Subcutaneous abdominal adipose tissue (tissue), 5 donors: ENCODE measurements around the gene RANBP9.
A peak's percentile ranks its signal among the peaks of the same experiment; 100 is the strongest.

Source experiments
- H3K27ac ChIP-seq: one replicate; pipeline ENCODE4 v1.7.0; 2013; ENCODE audit warnings: low read depth, mild to moderate bottlenecking, inconsistent platforms, low read length, moderate library complexity
- H3K27me3 ChIP-seq, 5 donors: one replicate each; pipeline ENCODE4 v1.7.0; 2013; ENCODE audit warnings: low read length in 5 of 5, inconsistent platforms in 1 of 5; ENCODE audit not compliant: control insufficient read depth in 5 of 5, insufficient read depth in 4 of 5
- H3K36me3 ChIP-seq, 5 donors: one replicate each; pipeline ENCODE4 v1.7.0; 2013; ENCODE audit warnings: low read length in 5 of 5; ENCODE audit not compliant: control insufficient read depth in 5 of 5, insufficient read depth in 5 of 5
- H3K4me1 ChIP-seq, 5 donors: one replicate each; pipeline ENCODE4 v1.7.0; 2013; ENCODE audit warnings: low read length in 5 of 5, mild to moderate bottlenecking in 3 of 5, moderate library complexity in 1 of 5; ENCODE audit not compliant: control insufficient read depth in 5 of 5, insufficient read depth in 5 of 5
- H3K4me3 ChIP-seq, 5 donors: one replicate each; pipeline ENCODE4 v1.7.0; 2013; ENCODE audit warnings: low read length in 5 of 5, low read depth in 1 of 5
- H3K9ac ChIP-seq, 5 donors: one replicate each; pipeline ENCODE4 v1.7.0; 2013; ENCODE audit warnings: low read length in 5 of 5, mild to moderate bottlenecking in 4 of 5, moderate library complexity in 3 of 5
- H3K9me3 ChIP-seq, 5 donors: one replicate each; pipeline ENCODE4 v1.7.0; 2013; ENCODE audit warnings: low read length in 5 of 5; ENCODE audit not compliant: control insufficient read depth in 5 of 5
- donor health status: healthy.
- donor health status: healthy.
- donor health status: healthy.
- donor health status: healthy.
- donor health status: healthy.

RANBP9 gene

DNA sequence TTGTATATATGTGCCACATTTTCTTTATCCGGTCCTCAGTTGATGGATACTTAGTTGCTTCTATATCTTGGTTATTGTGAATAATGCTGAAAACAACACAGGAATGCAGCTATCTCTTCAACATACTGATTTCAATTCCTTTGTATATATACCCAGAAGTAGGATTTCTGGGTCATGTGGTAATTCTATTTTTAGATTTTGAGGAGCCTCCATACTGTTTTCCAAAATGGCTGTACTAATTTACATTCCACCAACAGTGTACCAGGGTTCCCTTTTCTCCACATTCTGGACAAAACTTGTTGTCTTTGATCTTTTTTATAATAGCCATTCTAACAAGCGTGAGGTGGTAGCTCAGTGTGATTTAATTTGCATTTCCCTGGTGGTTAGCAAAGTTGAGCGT lies 135.6 kb downstream of the RANBP9 start:
- Histone ChIP-seq H3K4me3 (no peak overlapping the region), H3K9ac (no peak overlapping the region), H3K27me3 (no peaks in the 10 kb centered on the region), H3K4me1 (peaks cover 0 to 16% (median 12%) of the 10 kb centered on the region in 5 donors), H3K9me3 (no peaks in the 10 kb centered on the region), H3K36me3 (peaks cover 0 to 4% (median 3%) of the 10 kb centered on the region in 5 donors), H3K27ac (no peak overlapping the region)

DNA sequence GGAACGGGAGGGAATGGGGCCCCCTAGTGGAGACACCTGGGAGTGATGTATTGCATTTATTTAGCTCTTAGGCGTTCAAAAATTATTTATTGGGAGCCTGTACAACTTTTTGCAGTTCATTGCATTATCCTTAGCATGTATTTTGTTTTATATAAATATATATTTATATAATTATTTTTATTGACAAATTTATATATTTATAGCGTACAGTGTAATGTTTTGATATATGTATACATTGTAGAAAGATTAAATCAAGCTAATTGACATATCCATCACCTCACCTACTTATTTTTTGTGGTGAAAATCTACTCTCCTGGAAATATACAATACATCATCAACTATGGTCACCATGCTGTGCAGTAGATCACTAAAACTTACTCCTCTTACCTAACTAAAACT lies 136.3 kb downstream of the RANBP9 start:
- Histone ChIP-seq H3K9ac (peak overlapping the region in 2 of 5 donors; percentile 82 to 85), H3K27ac (peak overlapping the region; percentile 93), H3K9me3 (no peaks in the 10 kb centered on the region), H3K36me3 (peaks cover 0 to 4% (median 3%) of the 10 kb centered on the region in 5 donors), H3K4me1 (peaks cover 0 to 16% (median 12%) of the 10 kb centered on the region in 5 donors), H3K27me3 (no peaks in the 10 kb centered on the region), H3K4me3 (peak overlapping the region; percentile 51 to 84 (median 81))

DNA sequence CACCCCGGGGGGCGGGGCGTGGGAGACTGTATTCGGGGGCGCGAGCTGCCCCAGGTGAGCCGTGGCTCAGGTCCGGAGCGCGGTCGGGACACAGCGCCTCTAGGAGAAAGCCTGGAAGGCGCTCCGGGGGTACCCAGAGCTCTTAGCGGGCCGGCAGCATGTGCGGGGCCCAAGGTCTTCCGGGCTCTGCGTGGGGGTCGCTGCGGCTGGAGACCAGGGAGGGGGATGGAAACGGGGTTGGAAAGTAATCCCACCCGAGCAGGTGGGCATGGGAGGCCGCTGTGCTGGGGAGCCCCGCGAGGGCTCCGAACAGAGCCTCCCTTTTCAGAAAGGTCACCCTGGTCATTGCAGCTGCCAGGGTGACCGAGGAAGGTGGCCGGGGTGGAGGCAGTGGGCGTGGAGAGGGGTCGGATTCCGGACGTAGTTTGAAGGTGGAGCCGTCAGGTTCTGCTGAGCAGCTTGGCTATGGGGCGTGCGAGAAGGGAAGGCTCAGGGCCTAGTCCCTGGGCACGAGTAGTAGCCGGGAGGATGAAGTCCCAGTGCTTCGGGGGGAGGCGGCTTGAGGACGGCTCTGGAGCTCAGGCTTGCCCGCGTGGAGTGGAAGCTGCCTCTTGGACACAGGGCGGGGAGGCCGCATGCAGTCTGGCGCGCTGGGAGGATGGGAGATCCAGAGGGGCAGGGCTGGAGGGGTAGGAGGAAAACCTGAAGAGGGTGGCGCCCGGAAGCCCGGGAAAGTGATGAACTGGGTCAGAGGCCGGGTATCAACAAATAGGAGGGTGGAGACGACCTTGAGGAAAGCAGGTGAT lies 136.9 kb downstream of the RANBP9 start, which contains the start of gene SIRT5:
TSS of gene SIRT5 (plus strand) at position 31 of the 806 bp plus-strand sequence. CDS start 9,510 bp downstream, outside the sequence.
- H3K36me3 ChIP-seq: peaks cover 0 to under 1% (median 0%) of the 10 kb centered on the region in 5 donors
- peak within 1 kb of the TSS; percentile 80 to 86 (median 84) for H3K4me3 ChIP-seq
- peak within 1 kb of the TSS; percentile 59 to 87 (median 82) for H3K9ac ChIP-seq
- H3K4me1 ChIP-seq: peaks cover 0 to 16% (median 12%) of the 10 kb centered on the region in 5 donors
- H3K27me3 ChIP-seq: no peaks in the 10 kb centered on the region
- H3K9me3 ChIP-seq: no peaks in the 10 kb centered on the region
- H3K27ac ChIP-seq: peak within 1 kb of the TSS; percentile 93

DNA sequence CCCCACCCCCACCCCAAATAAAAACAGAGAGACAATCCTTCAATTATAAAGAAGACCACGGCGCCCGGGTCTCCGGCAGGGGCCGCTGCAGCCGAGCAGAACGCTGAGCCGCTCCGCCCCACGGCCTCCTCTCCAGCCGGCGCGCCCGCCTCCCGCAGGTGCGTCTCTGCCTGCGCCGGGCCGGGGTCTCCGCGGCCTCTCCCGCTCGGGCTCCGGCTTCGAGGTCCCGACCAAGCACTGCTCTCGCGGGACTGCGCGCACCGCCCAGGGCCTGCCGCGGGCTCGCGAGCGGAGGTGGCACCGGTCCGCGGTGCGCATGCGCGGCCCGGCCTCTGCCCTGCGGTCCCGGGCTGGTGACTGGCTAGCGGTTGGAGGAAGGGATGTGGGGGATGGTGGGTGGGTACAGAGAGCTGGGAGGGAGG lies 137.5 kb downstream of the RANBP9 start:
- no peaks in the 10 kb centered on the region for H3K9me3 ChIP-seq
- H3K27ac ChIP-seq: peak overlapping the region; percentile 93
- peak overlapping the region in 4 of 5 donors; percentile 71 to 85 (median 82) for H3K9ac ChIP-seq

DNA sequence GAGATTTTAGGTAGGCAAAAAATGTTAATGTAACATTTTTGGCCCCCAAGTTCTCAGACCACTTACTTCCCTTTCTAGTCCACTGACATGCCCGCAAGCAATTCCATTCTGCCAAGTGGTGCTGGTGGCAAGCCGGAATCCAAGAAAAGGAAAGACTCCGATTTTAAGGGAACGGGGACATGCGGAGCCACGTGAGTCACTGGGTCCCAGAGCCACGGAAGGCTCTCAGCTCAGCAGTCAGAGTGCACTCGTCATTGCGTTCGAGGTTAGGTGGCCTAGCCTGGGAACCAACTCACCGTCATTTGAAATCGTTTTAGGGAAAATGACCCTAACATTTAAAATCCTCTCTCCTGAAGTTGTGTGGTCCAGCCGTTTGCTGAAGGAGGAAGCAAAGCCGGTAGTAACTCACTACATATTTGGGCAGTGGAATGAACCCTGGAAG lies 137.9 kb downstream of the RANBP9 start:
- Histone ChIP-seq H3K4me1 (peaks cover 0 to 16% (median 12%) of the 10 kb centered on the region in 5 donors), H3K27me3 (no peaks in the 10 kb centered on the region), H3K36me3 (no peaks in the 10 kb centered on the region), H3K9ac (peak overlapping the region; percentile 1 to 87 (median 60)), H3K4me3 (peak overlapping the region; percentile 69 to 86 (median 81)), H3K9me3 (no peaks in the 10 kb centered on the region), H3K27ac (peak overlapping the region; percentile 93)

More for the DNA sequence above, 137.5 kb downstream of the RANBP9 start:
- Histone ChIP-seq H3K27me3 (no peaks in the 10 kb centered on the region), H3K4me3 (peak overlapping the region; percentile 80 to 86 (median 84)), H3K36me3 (no peaks in the 10 kb centered on the region), H3K4me1 (peaks cover 0 to 16% (median 12%) of the 10 kb centered on the region in 5 donors)

DNA sequence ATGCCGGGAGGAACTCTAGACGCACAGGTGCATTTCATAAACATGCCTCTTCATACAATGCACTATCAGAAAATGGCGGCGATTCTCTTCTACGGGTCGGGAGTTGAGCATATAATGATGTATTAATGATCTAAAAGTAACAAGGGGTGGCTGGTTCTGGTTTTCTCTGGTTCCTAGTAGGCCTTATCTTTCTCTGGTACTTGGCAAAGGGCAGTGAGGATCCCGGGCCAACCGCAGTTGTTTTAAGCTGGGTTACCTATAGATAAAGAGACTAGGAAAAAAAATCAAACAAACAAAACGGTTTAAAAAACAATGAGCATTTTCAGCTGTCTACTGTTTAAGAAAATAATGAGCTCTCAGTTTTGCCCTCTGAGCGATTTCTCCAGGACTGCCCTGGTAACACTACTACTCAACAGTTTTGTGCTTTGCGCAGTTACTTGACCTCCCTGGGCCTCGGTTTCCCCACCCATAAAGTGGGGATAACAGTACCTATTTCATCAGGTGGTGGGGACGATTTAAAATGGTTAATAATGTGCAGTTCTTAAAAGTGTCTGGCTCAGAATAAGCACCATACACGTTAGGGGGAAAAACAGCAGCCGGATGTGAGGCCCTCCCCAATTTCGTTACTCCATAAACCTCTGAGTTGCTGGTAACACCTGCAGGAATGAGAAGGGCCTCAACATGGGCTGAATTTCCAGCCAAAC lies 138.5 kb downstream of the RANBP9 start:
- peaks cover 0 to 16% (median 12%) of the 10 kb centered on the region in 5 donors for H3K4me1 ChIP-seq
- H3K4me3 ChIP-seq: peak overlapping the region in 4 of 5 donors; percentile 80 to 86 (median 82)
- H3K27me3 ChIP-seq: peaks cover 0 to 2% (median 0%) of the 10 kb centered on the region in 5 donors
- peak overlapping the region in 4 of 5 donors; percentile 1 to 87 (median 66) for H3K9ac ChIP-seq
- no peaks in the 10 kb centered on the region for H3K9me3 ChIP-seq
- peak overlapping the region; percentile 93 for H3K27ac ChIP-seq
- no peaks in the 10 kb centered on the region for H3K36me3 ChIP-seq

DNA sequence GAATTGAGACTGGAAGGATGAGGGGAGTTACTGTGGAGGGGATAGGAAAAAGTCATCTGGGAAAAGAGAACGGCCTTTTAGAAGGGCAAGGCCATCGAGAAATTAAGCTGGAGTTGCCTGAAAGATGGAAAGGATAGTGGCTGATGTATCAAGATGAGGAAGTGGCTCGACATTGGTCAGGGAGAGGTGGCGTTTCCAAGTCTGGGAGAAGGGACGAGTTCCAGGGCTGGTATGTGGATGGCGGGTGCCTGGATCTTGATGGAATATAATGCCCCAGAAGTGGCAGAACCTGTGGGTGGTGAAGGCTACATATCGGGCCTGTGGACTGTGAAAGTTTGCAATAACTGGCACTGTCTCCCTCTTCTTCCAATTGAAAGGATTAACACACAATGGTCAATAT lies 139.4 kb downstream of the RANBP9 start:
- H3K4me3 ChIP-seq: no peak overlapping the region
- H3K27me3 ChIP-seq: peaks cover 0 to 2% (median 0%) of the 10 kb centered on the region in 5 donors
- H3K4me1 ChIP-seq: peaks cover 0 to 16% (median 12%) of the 10 kb centered on the region in 5 donors
- no peak overlapping the region for H3K27ac ChIP-seq
- no peaks in the 10 kb centered on the region for H3K9me3 ChIP-seq
- H3K9ac ChIP-seq: no peak overlapping the region
- H3K36me3 ChIP-seq: no peaks in the 10 kb centered on the region
